Measurements from ENCODE around the gene PGA5. TPM values are rescaled to one million over a fixed set of nuclear protein-coding genes. Genes with fewer than 3 reads are reported as not detected.
A peak's percentile ranks its signal among the peaks of the same experiment; 100 is the strongest.

Gene PGA5
- polyA plus RNA-seq, 3 donors: 0.23 to 0.48 TPM; not detected in 1

DNA sequence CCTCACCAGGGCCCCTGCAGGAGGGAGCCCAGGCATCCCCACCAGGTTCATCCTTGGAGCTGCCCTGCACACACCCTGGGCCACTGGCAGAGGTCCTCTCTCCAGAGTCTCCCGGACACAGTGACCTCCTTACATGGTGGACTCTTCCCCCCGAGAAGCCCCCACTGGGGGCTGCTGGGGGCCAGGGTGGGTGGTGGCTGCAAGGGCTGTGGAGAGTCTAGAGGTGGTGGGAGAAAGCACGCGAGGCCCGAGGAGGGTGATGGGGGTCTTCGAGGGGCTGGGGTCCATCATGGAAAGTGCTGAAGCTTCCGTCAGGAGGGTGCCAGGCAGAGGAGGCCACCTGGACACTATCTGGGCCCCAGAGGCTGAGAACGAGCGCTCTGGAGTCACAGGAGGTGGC is 17.6 kb downstream of the PGA5 start:
- DNase-seq (ENCODE audit: extremely low read depth in 1 of 11, low read depth in 9 of 11, low spot score in 4 of 11): no peak

DNA sequence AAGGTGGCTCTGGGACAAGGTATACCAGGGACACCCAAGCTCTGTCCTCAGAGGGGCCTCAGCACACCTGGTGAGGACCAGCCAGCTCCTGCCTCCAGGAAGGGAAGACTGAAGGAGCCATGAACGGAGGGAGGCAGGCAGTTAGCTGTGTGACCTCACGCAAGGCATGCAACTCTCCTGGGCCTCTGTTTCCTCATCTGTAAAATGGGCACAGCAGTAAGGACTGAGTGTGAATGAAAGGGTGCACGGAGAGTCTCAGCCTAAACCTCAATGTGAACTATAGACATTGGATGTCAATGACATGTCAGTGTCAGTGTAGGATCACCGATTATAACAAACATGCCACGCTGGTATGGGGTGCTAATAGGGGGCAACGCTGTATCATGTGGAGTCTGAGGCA is 18.4 kb downstream of the PGA5 start:
- no peak for DNase-seq (ENCODE audit: extremely low read depth in 1 of 11, low read depth in 9 of 11, low spot score in 4 of 11)

DNA sequence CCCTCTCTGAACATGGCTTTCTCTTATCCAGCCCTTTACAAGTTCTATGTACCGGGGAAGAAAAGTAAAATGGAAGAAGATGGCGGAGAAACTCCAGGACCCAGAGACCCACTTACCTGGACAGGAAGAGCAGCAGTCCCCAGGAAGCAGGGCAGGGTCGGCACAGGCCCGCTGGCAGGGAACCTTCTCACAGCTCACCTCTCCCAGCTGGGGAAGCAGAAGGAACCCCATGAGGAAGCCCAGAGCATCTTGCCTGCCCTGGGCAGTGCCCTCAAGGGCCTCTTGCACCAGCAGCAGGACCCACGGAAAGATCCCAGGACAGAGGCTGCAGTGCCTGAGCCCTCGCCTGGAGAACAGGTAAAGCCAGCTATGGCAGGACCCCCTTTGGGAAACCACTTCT is 23.4 kb downstream of the PGA5 start:
- no peak for DNase-seq (ENCODE audit: extremely low read depth in 1 of 11, low read depth in 9 of 11, low spot score in 4 of 11)

DNA sequence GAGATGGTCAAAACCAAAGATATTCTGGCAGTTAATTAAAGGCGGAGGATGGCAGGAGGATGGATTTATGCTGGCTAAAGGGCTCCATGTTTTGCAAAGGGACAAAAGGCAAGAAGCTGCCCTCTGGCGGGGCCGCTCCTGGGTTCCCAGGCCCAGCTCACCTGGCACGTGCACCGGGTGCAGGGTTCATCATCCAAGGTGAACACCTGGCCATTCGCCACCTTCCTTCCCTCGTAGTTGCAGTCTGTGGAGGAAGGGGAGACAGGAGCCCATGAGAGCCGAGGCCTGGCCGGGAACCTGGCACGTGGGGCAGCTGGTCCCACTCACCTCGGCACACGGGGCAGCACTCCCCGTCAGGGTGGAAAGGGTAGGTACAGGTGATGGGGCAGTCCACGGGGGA is 23.8 kb downstream of the PGA5 start:
- no peak for DNase-seq (ENCODE audit: extremely low read depth in 1 of 11, low read depth in 9 of 11, low spot score in 4 of 11)

DNA sequence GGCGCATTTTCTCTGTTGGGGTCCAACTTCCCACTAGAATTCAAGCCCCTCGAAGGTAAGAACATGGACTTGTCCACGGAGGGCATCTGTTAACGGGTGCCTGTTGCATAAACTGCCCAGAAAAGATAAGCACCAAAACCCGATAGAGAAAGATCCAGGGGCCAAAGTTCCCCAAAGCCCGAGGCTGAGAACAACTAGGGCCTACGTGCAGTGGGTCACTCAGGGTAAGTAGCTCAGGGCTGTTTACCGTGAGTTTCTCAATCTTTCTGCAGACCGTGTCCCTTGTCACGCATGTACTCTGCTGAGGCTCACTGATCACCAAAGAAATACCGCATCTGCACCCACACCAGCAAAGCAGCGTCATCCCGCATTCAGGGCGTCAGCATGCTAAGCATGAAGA is 24.4 kb downstream of the PGA5 start:
- no peak for DNase-seq (ENCODE audit: extremely low read depth in 1 of 11, low read depth in 9 of 11, low spot score in 4 of 11)

DNA sequence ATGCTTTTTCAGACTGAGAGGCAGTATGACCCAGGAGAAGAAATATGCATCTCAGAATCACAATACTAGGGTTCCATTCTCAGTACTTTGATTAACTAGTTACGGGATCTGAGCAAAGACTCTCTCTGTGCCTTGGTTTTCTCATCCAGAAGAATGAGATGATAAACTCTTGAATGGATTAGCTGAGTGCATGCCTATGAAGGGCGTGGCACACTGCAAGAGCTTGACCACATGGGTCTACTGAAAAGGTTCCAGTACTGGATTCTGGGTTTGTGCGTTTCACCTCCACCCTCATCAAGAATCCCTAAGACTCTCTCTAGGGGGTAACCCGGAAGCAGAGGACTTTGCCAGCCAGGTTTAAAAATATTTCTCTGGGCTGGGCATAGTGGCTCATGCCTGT is 25.6 kb downstream of the PGA5 start:
- no peak for DNase-seq (ENCODE audit: extremely low read depth in 1 of 11, low read depth in 9 of 11, low spot score in 4 of 11)

DNA sequence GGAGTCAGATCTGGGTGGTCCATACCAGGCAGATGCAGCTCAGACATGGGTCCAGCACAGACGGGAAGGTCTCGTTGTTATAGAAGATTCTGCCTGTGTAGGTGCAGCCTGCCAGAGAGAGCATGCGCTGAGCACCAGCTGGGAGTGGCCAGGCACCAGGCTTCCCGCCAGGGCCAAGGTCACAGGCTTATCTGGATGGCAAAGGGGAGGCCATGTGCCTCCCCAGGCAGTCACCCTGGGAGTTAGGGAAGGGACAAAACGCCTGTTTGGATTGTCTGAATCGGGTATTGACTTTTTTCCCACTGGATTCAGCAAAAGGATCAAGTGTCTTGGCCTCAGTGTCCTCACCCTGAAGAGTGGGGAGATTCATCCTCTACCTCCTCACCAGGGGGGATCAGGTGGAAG is 26.5 kb downstream of the PGA5 start:
- DNase-seq (ENCODE audit: extremely low read depth in 1 of 11, low read depth in 9 of 11, low spot score in 4 of 11): no peak

DNA sequence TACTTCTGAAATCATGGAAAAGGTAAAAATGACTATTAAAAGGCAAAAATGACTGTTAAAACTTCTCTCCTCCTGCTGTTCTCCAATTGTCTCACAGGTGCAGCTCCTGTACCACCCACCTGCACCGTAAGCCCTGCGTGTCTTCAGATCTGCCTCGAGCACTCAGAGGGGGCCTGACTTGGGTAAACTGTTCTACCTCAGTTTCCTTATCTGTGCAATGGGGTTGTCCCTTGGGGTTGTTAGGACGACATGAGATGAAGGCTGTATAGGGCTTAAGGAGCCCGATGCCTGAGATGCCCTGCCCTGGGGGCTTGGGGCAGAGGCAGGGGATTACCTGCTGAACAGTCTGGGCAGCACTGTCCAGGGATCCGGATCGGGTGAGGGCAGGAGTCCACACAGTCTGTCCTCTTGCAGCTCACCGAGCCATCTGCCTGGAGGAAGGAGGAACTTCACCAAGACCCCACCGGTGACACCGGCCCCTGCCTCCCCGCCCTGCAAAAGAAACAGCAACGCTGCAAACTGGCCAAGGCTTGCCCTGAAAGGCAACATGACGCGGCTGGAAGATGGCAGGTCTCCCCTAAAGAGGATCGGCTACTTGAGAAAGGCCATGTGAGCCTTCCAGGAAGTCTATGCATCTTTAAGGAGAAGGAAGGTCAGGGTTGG is 27.7 kb downstream of the PGA5 start:
- DNase-seq (ENCODE audit: extremely low read depth in 1 of 11, low read depth in 9 of 11, low spot score in 4 of 11): no peak

DNA sequence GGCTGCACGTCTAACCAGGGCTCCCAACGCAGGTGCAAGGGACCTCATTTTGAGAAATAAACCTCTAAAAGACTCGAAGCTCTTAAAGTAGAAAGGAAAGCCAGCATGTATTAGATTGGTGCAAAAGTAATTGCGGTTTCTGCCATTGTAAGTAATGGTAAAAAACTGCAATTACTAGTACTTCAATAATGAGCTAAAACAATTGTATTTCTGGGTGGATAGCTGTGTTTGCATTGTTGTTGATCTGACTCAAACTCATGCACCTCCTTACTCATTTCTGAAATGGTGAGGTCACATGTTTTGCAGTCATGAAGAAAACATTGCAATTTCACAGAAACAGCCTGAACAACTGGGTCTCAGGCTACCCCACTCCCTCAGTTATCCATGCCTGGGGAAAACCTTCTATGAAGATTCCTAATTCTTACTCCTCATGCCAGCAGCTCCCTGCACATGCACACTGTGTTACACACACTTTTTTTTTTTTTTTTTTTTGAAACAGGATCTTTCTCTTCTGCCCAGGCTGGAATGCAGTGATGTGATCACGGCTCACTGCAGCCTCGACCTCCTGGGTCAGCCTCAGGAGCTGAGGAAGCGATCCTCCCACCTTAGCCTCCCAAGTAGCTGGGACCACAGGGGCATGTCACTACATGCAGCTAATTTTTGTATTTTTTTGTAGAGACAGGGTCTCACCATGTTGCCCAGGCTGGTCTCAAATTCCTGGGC is 29.5 kb downstream of the PGA5 start:
- no peak for DNase-seq (ENCODE audit: extremely low read depth in 1 of 11, low read depth in 9 of 11, low spot score in 4 of 11)

DNA sequence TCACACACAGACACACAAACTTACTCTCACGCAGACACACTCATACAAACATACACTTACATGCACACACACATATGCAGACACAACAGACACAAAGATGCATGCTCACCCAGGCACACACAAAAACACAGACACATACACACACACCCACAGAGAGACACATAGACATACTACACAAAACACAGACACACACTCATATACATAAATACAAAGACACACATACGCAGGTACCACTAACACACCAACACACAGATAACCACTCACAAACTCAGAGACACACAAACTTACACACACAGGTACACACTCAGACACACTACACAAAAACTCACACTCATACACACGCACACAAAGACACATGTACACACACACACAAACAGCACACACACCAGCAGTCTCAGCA is 31.8 kb downstream of the PGA5 start:
- no peak for DNase-seq (ENCODE audit: extremely low read depth in 1 of 11, low read depth in 9 of 11, low spot score in 4 of 11)

DNA sequence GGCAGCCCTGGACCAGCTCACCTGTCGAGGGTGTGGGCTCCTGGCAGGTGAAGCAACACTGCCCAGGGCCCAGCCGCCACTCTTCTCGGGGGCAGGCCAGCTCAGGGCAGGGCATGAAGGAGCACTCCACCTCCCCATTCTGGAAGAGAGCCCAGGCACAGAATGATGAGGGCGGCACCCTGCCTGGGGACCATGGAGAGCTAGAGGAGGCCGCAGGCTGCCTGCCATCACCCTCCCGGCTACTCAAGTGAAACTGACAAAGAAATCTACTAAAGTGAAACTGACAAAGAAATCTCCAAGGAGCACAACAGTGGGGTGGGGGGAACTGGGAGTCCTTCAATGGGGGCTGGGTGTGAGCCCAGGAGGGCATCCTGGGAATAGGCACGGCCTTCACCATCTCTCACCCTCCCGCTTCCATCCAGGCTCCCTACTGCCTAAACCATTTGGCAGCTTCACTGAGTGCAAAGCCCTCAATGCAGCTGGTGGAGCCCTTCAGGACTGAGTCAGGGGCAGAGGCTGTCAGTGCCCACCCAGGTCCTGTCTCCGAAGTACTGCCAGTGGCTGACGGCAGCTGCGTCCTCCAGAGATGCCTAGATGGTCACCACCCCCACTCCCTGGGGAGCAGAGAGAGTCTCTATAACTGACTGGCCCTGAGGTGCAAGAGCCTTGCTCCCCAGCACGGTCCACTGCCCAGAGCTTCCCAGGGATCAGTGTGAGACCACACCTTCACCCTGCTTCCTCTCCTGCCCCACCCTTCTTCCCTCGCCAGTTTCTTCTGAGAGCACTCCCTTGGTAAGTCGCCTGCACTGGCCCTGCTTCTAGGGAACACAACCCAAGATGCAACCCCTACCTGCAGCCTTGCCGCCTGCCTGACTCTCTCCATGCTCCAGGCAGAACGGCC is 32.5 kb downstream of the PGA5 start:
- DNase-seq (ENCODE audit: extremely low read depth in 1 of 11, low read depth in 9 of 11, low spot score in 4 of 11): no peak

DNA sequence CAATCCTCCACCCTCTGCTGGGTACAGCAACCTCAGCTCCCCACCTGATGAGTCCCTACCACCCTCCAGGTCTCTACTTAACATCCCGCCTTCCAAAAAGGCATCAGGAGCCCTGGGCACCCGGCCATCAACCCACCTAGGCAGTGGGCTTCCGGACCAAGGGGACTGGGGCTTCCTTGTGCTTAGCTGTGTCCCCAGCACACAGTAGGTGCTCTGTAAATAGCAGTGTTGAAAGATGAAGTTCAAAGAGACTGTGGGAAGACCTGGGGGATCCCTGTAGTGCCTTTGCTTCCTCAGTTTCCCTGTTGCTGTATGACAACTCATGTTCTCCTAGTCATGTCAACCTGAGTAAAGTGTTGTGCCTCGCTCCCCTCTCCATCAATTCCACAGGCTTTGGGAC is 33.1 kb downstream of the PGA5 start:
- DNase-seq (ENCODE audit: extremely low read depth in 1 of 11, low read depth in 9 of 11, low spot score in 4 of 11): no peak

DNA sequence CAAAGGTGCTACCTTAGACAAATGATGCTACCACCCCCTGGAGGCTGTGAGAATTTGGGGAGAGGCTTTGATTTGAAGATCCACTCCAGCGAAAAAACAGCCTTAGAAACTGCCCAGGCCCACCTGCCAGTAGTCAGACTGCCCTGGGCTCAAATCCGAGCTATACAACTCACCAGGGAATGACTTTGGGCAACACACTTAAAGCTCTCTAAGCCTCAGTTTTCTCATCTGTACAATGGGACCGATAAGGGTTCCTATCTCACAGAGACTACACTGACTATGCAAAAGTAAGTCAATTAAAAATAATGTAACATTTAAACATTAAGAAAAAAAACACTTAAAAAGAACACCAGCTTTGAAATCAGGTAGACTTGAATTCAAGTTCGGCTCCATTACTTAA is 34.2 kb downstream of the PGA5 start:
- no peak for DNase-seq (ENCODE audit: extremely low read depth in 1 of 11, low read depth in 9 of 11, low spot score in 4 of 11)

DNA sequence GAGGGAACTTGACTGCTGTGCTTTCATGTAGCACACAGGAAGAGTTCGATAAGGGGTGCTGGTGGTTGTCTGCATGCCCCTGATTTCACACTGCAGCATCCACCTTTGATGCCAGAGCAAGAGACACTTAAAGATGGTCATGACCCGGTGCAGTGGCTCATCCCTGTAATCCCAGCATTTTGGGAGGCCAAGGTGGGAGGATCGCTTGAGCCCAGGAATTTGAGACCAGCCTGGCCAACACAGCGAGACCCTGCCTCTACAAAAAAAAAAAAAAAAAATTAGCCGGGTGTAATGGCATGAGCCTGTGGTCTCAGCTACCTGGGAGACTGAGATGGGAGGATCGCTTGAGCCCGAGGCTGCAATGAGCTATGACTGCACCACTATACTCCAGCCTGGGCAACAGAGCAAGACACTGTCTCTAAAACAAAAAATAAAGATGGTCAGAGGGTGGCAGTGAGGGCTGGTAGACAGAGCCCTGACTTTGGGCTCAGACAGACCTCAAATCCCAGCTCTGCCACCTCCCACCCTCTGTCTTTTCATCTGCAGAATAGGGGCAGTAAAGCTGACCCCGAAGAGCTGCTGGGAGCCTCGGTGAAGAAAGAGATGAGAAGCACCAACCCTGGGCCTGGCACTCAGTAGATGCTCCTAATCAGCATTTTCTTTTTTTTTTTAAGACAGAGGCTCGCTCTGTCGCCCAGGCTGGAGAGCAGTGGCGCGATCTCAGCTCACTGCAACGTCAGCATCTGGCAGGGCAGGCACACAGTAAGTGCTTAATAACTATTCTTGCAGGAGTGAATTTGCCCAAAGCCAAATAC is 36.4 kb downstream of the PGA5 start:
- no peak for DNase-seq (ENCODE audit: extremely low read depth in 1 of 11, low read depth in 9 of 11, low spot score in 4 of 11)

DNA sequence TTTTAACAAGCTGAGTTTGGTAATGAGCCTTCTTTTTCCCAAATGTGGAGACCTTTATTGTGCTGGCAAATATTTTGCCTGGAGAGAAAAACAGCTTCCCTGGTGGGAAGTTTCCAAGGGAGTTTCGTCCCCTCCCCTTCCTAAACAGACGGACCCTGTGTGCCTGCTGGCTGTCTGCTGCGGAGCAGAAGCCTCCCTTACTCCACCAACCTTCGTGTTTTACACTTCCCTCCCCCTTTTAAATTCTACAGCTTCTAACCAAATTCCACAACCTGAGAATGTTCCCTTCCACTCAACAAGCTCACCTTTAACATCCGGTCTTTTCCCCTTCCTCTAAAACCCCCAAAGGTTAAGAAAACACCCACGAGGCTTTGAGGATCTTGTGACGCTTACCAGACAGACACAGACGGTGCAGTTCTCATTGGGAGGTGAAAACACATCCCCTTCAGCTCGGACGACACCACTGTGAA is 37.1 kb downstream of the PGA5 start:
- peak in 1 of 11 donors; percentile 8 for DNase-seq (ENCODE audit: extremely low read depth in 1 of 11, low read depth in 9 of 11, low spot score in 4 of 11)

DNA sequence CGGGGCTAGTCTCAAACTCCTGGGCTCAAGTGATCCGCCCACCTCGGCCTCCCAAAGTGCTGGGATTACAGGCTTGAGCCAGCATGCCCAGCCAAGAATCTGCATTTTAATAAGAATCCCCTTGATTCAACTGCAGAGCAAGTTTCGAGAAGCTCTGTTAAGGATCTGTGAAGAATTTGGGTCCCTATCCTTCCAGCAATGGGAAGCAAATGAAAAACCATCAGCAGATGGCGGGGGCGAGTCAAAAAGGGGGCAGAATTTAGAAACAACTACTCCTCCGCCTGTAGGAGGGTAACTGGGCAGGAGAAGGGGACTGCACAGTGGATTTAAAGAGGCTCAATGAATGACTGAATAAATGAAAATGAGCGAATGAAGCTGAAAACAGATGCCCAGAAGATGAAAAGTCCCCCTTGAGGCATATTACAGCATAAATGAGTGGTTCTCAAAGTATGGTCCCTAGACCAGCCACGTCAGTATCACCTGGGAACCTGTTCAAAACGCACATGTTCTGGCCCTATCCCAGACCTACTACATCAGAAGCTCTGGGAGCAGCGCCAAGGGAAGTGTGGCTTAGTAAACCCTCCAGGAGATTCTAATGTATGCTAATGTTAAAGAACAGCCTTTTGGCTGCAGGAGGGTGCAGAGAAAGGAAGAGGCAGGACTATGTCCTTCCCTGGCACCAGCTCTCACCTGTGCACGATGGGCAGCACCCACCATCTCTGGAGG is 39.1 kb downstream of the PGA5 start:
- DNase-seq (ENCODE audit: extremely low read depth in 1 of 11, low read depth in 9 of 11, low spot score in 4 of 11): no peak

DNA sequence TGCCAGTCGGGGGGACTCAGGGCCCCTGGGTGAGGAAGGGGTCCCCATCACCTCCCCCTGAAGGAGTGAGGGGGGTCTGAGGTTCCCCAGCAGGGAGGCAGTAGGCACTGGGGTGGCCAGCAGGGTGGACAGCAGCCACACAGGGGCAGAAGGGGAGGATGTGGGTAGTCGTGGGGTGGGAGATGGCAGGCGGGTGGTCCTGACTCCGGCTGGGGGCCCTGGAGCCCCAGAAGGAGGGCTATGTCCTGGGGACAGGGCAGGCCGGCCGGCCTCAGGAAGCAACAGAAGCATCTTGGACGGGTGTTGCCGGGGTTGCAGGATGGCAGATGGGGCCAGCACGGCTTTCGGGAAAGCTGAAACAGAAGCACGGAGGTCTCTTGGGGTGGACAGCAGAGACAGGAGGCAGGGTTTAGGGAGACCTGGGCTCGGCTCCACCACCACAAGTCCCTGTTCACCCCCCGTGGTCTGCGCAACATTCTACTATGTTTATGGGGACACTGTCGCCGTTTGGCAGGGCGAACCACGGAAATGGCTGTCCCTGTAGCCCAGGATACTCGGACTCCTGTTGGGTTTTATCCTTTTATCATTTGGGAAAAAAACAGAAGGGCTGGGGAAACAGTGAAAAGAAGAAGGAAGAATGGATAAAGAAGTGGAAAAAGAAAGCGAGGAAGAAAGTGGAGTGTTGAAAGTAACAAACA is 40.1 kb downstream of the PGA5 start:
- DNase-seq (ENCODE audit: extremely low read depth in 1 of 11, low read depth in 9 of 11, low spot score in 4 of 11): no peak

Measured in renal cortex interstitium (tissue), 11 donors.